B cell (primary cell): ENCODE data around the gene MAP3K19. TPM values are rescaled to one million over a fixed set of nuclear protein-coding genes. Genes with fewer than 3 reads are reported as not detected.

Source experiments
- ATAC-seq: fragments of 200-7000 bp; cut with Tn5 transposase; one replicate; pipeline ENCODE4 v1.10.0; 2021; ENCODE audit warnings: low read depth, mild to moderate bottlenecking, moderate number of reproducible peaks, moderate library complexity
- CTCF ChIA-PET: fragments of 350-600 bp; sonication (Branson Sonifier 250); formaldehyde crosslinking; loops from one replicate; lab custom pipeline; 2021; ENCODE audit warnings: antibody characterized with exemption, inconsistent platforms; lab: Charles Lee
- POLR2A ChIA-PET: fragments of 350-600 bp; sonication (Branson Sonifier 250); formaldehyde crosslinking; loops from one replicate; lab custom pipeline; 2021; ENCODE audit warnings: antibody characterized with exemption; lab: Charles Lee
- DNase-seq: peaks from one replicate; pipeline ENCODE4 v3.0.0; 2013
- H2AFZ ChIP-seq: 2 replicates; pipeline ENCODE4 v1.6.1; 2012; ENCODE audit warnings: mild to moderate bottlenecking, low read depth, low read length; ENCODE audit not compliant: insufficient read depth, poor library complexity, severe bottlenecking
- H3K27ac ChIP-seq, 2 donors: 1 replicate in 1 of 2; 2 replicates in 1 of 2; pipeline ENCODE4 v1.5.1; 2012 to 2013; ENCODE audit warnings: low read length in 2 of 2, mild to moderate bottlenecking in 2 of 2, moderate library complexity in 1 of 2
- H3K27me3 ChIP-seq, 4 experiments: fragments of 200-600 bp in 1 of 4; sonication (generic) in 1 of 4; replicated peaks in 1 of 4; 1 replicate in 2 of 4; 2 replicates in 2 of 4; pipeline versions ENCODE4 v1.6.1 to v1.7.0; 2013 to 2016; ENCODE audit warnings: low read length in 3 of 4, mild to moderate bottlenecking in 2 of 4, mixed read lengths in 1 of 4, moderate library complexity in 1 of 4; ENCODE audit not compliant: insufficient read depth in 4 of 4, control insufficient read depth in 3 of 4; ENCODE audit errors: control extremely low read depth in 1 of 4
- H3K36me3 ChIP-seq, 2 experiments: replicated peaks in 1 of 2; 1 replicate in 1 of 2; 2 replicates in 1 of 2; pipeline versions ENCODE4 v1.6.1 to v1.7.1; 2013; ENCODE audit warnings: low read length in 1 of 2; ENCODE audit not compliant: insufficient read depth in 2 of 2, control insufficient read depth in 1 of 2; ENCODE audit errors: control extremely low read depth in 1 of 2, extremely low read depth in 1 of 2
- H3K4me1 ChIP-seq, 2 donors: fragments of 200-600 bp in 1 of 2; sonication (generic) in 1 of 2; 1 replicate in 1 of 2; 2 replicates in 1 of 2; pipeline versions ENCODE4 v1.5.1 to v1.6.1; 2013 to 2017; ENCODE audit warnings: low read length in 2 of 2; ENCODE audit not compliant: control insufficient read depth in 2 of 2, insufficient read depth in 2 of 2
- H3K4me2 ChIP-seq: replicated peaks from 2 replicates; pipeline ENCODE3; 2012; ENCODE audit warnings: mild to moderate bottlenecking, low read depth, low read length; ENCODE audit not compliant: poor library complexity, severe bottlenecking
- H3K4me3 ChIP-seq, 5 experiments: fragments of 200-600 bp in 1 of 5; sonication (generic) in 1 of 5; 1 replicate in 3 of 5; 2 replicates in 2 of 5; pipeline versions ENCODE4 v1.5.1 to v1.7.0; 2011 to 2016; ENCODE audit warnings: low read length in 4 of 5, mild to moderate bottlenecking in 4 of 5, low read depth in 2 of 5, control low read depth in 1 of 5, moderate library complexity in 1 of 5; ENCODE audit not compliant: insufficient read depth in 1 of 5; ENCODE audit errors: control extremely low read depth in 1 of 5, extremely low read depth in 1 of 5
- H3K79me2 ChIP-seq: fragments of 200-600 bp; sonication (generic); one replicate; pipeline ENCODE4 v1.6.0; 2016; ENCODE audit warnings: low read length; ENCODE audit not compliant: control insufficient read depth, insufficient read depth
- H3K9ac ChIP-seq: fragments of 200-600 bp; sonication (generic); 2 replicates; pipeline ENCODE4 v1.6.1; 2017; ENCODE audit warnings: mild to moderate bottlenecking, low read length, moderate library complexity
- H3K9me3 ChIP-seq, 3 donors: one replicate each; pipeline versions ENCODE4 v1.6.1 to v1.7.1; 2013; ENCODE audit warnings: low read length in 2 of 3; ENCODE audit not compliant: control insufficient read depth in 2 of 3, insufficient read depth in 1 of 3; ENCODE audit errors: control extremely low read depth in 1 of 3
- H4K20me1 ChIP-seq: 2 replicates; pipeline ENCODE4 v1.6.0; 2012; ENCODE audit warnings: mild to moderate bottlenecking, low read length; ENCODE audit not compliant: insufficient read depth, control insufficient read depth, poor library complexity, severe bottlenecking
- H3K27ac Mint-ChIP-seq: one replicate; pipeline ENCODE4 v1.8.0; 2021; ENCODE audit warnings: mixed read lengths
- H3K27me3 Mint-ChIP-seq: one replicate; pipeline ENCODE4 v1.8.0; 2021; ENCODE audit warnings: mixed read lengths
- H3K4me1 Mint-ChIP-seq: one replicate; pipeline ENCODE4 v1.8.0; 2021; ENCODE audit warnings: mixed read lengths
- H3K4me3 Mint-ChIP-seq: one replicate; pipeline ENCODE4 v1.8.0; 2021; ENCODE audit warnings: mixed read lengths
- H3K9me3 Mint-ChIP-seq: one replicate; pipeline ENCODE4 v1.8.0; 2022; ENCODE audit warnings: mixed read lengths; ENCODE audit not compliant: insufficient read depth
- CTCF ChIP-seq: fragments of 200-600 bp; IDR thresholded peaks from one replicate; pipeline ENCODE4 v1.8.0; 2022; ENCODE audit warnings: antibody characterized with exemption, mild to moderate bottlenecking
- EZH2 ChIP-seq: IDR thresholded peaks from 2 replicates; pipeline ENCODE4 v1.6.1; 2012; ENCODE audit warnings: borderline replicate concordance, low read depth, mild to moderate bottlenecking, moderate library complexity, low read length; ENCODE audit not compliant: insufficient read depth, poor library complexity, severe bottlenecking
- WGBS: methylation state at CpG from one replicate; pipeline ENCODE4 v1.1.5; 2013; ENCODE audit warnings: missing lambda C conversion rate; ENCODE audit not compliant: insufficient coverage; 5-methylcytosine and 5-hydroxymethylcytosine counted together
- intact Hi-C: fragments of 100-400 bp; cut with micrococcal nuclease; formaldehyde crosslinking; loops from one replicate; pipeline ENCODE4 v1.10.0; 2022
- polyA plus RNA-seq: library from polyadenylated mRNA; depleted of rRNA; stranded (reverse); fragments of >200 nt; gene quantifications from 2 replicates; pipeline ENCODE4 v1.2.3, GENCODE V29; 2012
- total RNA-seq, 2 donors: library from RNA; stranded (reverse); fragments of 120-200 nt in 1 of 2; gene quantifications; 1 replicate in 1 of 2; 2 replicates in 1 of 2; pipeline versions ENCODE4 v1.2.3 to v1.2.4, GENCODE V29; 2013 to 2022

MAP3K19 gene
- total and polyA plus RNA-seq, 2 donors (not counting 1 experiment from before 2014, with no cell fraction given) = 0.46 TPM; not detected in 1

- H3K79me2 ChIP-seq = peaks cover 69% of the 10 kb centered on the region
- no peak for TF ChIP-seq EZH2
- no peak for TF ChIP-seq CTCF
- no peaks in the 10 kb centered on the region for H3K27me3 ChIP-seq
- no peak overlapping the region for H3K9ac ChIP-seq
- no peak overlapping the region for H3K4me2 ChIP-seq
- intact Hi-C loops = no loop called here
- DNase-seq (no peak), ATAC-seq (no peak)
- Mint-ChIP-seq H3K4me1 (peaks cover 20% of the 10 kb centered on the region), H3K4me3 (no peak overlapping the region), H3K9me3 (peaks cover 3% of the 10 kb centered on the region), H3K27ac (no peak overlapping the region), H3K27me3 (no peaks in the 10 kb centered on the region)
- H3K4me1 ChIP-seq = no peaks in the 10 kb centered on the region
- ChIA-PET POLR2A (no interaction called here), CTCF (no interaction called here)
- no peak overlapping the region for H3K4me3 ChIP-seq
- H2AFZ ChIP-seq = no peak overlapping the region
- no CpG with 5 or more reads among the region's 2 CpGs for WGBS
- H4K20me1 ChIP-seq = peaks cover 47% of the 10 kb centered on the region
- peaks cover 2 to 4% (median 3%) of the 10 kb centered on the region in 3 donors for H3K9me3 ChIP-seq
- no peak overlapping the region for H3K27ac ChIP-seq
- H3K36me3 ChIP-seq = peaks cover 12 to 15% of the 10 kb centered on the region in 2 experiments
Observed at GRCh38 chr2:135086222-135086621, 39.0 kb upstream of the MAP3K19 start.

GRCh38 chr2:135078417-135078816 is 31.2 kb upstream of the MAP3K19 start:
- no peaks in the 10 kb centered on the region for H3K27me3 Mint-ChIP-seq
- Histone ChIP-seq H3K36me3 (peaks cover 10 to 24% of the 10 kb centered on the region in 2 experiments), H3K27ac (no peak overlapping the region), H4K20me1 (peaks cover 32% of the 10 kb centered on the region), H2AFZ (no peak overlapping the region), H3K4me2 (no peak overlapping the region), H3K27me3 (no peaks in the 10 kb centered on the region), H3K4me3 (no peak overlapping the region), H3K79me2 (peaks cover 76% of the 10 kb centered on the region), H3K4me1 (peaks cover 0 to 4% of the 10 kb centered on the region in 2 donors), H3K9me3 (peaks cover 0 to 10% (median 0%) of the 10 kb centered on the region in 3 donors), H3K9ac (no peak overlapping the region)
- intact Hi-C loops = no loop called here
- no peak for TF ChIP-seq EZH2
- no peak for TF ChIP-seq CTCF
- peaks cover 15% of the 10 kb centered on the region for H3K4me1 Mint-ChIP-seq
- no peak overlapping the region for H3K4me3 Mint-ChIP-seq
- DNase-seq (no peak), ATAC-seq (no peak)
- no peak overlapping the region for H3K27ac Mint-ChIP-seq
- ChIA-PET POLR2A (no interaction called here), CTCF (no interaction called here)
- H3K9me3 Mint-ChIP-seq = peaks cover 2% of the 10 kb centered on the region
